A673 (cell line): ENCODE results near the gene ELF5.

Experiments used
- EZH2 ChIP-seq: fragments of 200-600 bp; sonication (generic); IDR thresholded peaks from 2 replicates; pipeline ENCODE4 v1.6.1; 2017; ENCODE audit warnings: borderline replicate concordance, low read depth, mild to moderate bottlenecking, mixed read lengths, antibody characterized with exemption, low read length; ENCODE audit not compliant: poor library complexity, severe bottlenecking
- TF ChIP-seq, protein P1 (sequence below): fragments of 300-800, 200-600 bp; sonication (generic); conservative IDR thresholded peaks from 2 replicates; pipeline ENCODE4 v1.5.1; 2017; ENCODE audit warnings: low read depth, mild to moderate bottlenecking, antibody characterized with exemption, low read length, moderate library complexity, mixed read lengths

DNA sequence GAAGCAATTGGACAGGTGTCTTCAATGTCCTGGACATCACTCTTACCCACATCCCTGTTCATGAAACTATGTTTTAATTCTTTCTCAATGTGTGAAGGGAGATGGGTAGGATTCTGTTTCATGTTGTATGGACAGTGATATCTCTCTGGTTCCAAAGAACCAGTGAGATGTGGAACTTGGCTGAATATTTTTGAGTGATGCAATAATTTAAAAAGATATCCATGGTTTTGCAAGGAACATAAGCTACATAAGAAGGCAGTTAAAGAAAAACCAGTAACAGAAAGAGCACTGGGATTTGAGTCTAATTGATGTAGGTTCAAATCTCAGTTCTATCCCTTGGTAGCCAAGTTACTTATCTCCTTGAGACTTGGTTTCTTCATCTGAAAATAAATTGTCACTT lies 7.7 kb upstream of the ELF5 start:
- TF ChIP-seq, protein P1, sequence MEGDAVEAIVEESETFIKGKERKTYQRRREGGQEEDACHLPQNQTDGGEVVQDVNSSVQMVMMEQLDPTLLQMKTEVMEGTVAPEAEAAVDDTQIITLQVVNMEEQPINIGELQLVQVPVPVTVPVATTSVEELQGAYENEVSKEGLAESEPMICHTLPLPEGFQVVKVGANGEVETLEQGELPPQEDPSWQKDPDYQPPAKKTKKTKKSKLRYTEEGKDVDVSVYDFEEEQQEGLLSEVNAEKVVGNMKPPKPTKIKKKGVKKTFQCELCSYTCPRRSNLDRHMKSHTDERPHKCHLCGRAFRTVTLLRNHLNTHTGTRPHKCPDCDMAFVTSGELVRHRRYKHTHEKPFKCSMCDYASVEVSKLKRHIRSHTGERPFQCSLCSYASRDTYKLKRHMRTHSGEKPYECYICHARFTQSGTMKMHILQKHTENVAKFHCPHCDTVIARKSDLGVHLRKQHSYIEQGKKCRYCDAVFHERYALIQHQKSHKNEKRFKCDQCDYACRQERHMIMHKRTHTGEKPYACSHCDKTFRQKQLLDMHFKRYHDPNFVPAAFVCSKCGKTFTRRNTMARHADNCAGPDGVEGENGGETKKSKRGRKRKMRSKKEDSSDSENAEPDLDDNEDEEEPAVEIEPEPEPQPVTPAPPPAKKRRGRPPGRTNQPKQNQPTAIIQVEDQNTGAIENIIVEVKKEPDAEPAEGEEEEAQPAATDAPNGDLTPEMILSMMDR: no peak
- TF ChIP-seq EZH2: no peak
